Liver (tissue), 9 donors: ENCODE results near the gene GNB1L. TPM values are rescaled to one million over a fixed set of nuclear protein-coding genes. Genes with fewer than 3 reads are reported as not detected.
A peak's percentile ranks its signal among the peaks of the same experiment; 100 is the strongest.

Experiments
- DNase-seq: peaks from one replicate; pipeline ENCODE4 v3.0.0-alpha.2; 2017; ENCODE audit warnings: low spot score
- H3K27ac ChIP-seq, 2 donors: one replicate each; pipeline ENCODE4 v1.7.0; 2013; ENCODE audit warnings: inconsistent platforms in 2 of 2, low read length in 2 of 2, control low read depth in 1 of 2, low read depth in 1 of 2, mild to moderate bottlenecking in 1 of 2
- H3K27me3 ChIP-seq, 4 donors: one replicate each; pipeline versions ENCODE4 v1.6.1 to v1.7.0; 2013; ENCODE audit warnings: low read length in 3 of 4, inconsistent platforms in 1 of 4, mild to moderate bottlenecking in 1 of 4, moderate library complexity in 1 of 4; ENCODE audit not compliant: control insufficient read depth in 4 of 4, insufficient read depth in 4 of 4
- H3K36me3 ChIP-seq, 4 donors: one replicate each; pipeline versions ENCODE4 v1.6.1 to v1.7.0; 2013; ENCODE audit warnings: low read length in 3 of 4, mild to moderate bottlenecking in 3 of 4, low read depth in 1 of 4, moderate library complexity in 1 of 4; ENCODE audit not compliant: control insufficient read depth in 4 of 4, insufficient read depth in 3 of 4
- H3K4me1 ChIP-seq, 4 donors: one replicate each; pipeline versions ENCODE4 v1.6.1 to v1.7.0; 2013; ENCODE audit warnings: low read length in 3 of 4, mild to moderate bottlenecking in 3 of 4, moderate library complexity in 1 of 4; ENCODE audit not compliant: control insufficient read depth in 4 of 4, insufficient read depth in 4 of 4
- H3K4me3 ChIP-seq, 3 donors: one replicate each; pipeline versions ENCODE4 v1.6.1 to v1.7.0; 2013; ENCODE audit warnings: low read length in 3 of 3, control low read depth in 1 of 3, low read depth in 1 of 3, mild to moderate bottlenecking in 1 of 3
- H3K9ac ChIP-seq, 2 donors: one replicate each; pipeline ENCODE4 v1.7.0; 2013; ENCODE audit warnings: low read length in 2 of 2, mild to moderate bottlenecking in 2 of 2, moderate library complexity in 2 of 2, control low read depth in 1 of 2, low read depth in 1 of 2
- H3K9me3 ChIP-seq, 4 donors: one replicate each; pipeline versions ENCODE4 v1.6.1 to v1.7.0; 2013; ENCODE audit warnings: low read length in 3 of 4; ENCODE audit not compliant: control insufficient read depth in 4 of 4
- CTCF ChIP-seq: fragments of 150-350 bp; IDR thresholded peaks from 2 replicates; pipeline ENCODE4 v1.5.1; 2017; ENCODE audit warnings: improper control_type of control experiment, low read depth, low read length; ENCODE audit not compliant: missing input control
- EGR1 ChIP-seq, 2 donors: IDR thresholded peaks; 2 replicates each; pipeline ENCODE4 v1.6.1; 2016 to 2018; ENCODE audit warnings: antibody characterized with exemption in 2 of 2, low read depth in 2 of 2
- FOXA1 ChIP-seq: IDR thresholded peaks from 2 replicates; pipeline ENCODE4 v1.6.1; 2016; ENCODE audit warnings: antibody characterized with exemption
- GABPA ChIP-seq, 2 donors: IDR thresholded peaks in 1 of 2; conservative IDR thresholded peaks in 1 of 2; 2 replicates each; pipeline ENCODE4 v1.6.1; 2016; ENCODE audit warnings: antibody characterized with exemption in 2 of 2, mild to moderate bottlenecking in 1 of 2, moderate library complexity in 1 of 2
- HNF4A ChIP-seq, 2 donors: conservative IDR thresholded peaks; 2 replicates each; pipeline ENCODE4 v1.6.1; 2016; ENCODE audit warnings: antibody characterized with exemption in 2 of 2, mild to moderate bottlenecking in 2 of 2
- HNF4G ChIP-seq: IDR thresholded peaks from 2 replicates; pipeline ENCODE4 v1.6.1; 2016; ENCODE audit warnings: antibody characterized with exemption
- JUND ChIP-seq, 2 donors: IDR thresholded peaks; 2 replicates each; pipeline ENCODE4 v1.6.1; 2016; ENCODE audit warnings: antibody characterized with exemption in 2 of 2
- MAX ChIP-seq: IDR thresholded peaks from 2 replicates; pipeline ENCODE4 v1.6.1; 2016; ENCODE audit warnings: antibody characterized with exemption
- NR2F2 ChIP-seq: IDR thresholded peaks from 2 replicates; pipeline ENCODE4 v1.6.1; 2016; ENCODE audit warnings: antibody characterized with exemption
- RAD21 ChIP-seq, 2 donors: IDR thresholded peaks; 2 replicates each; pipeline ENCODE4 v1.6.1; 2016; ENCODE audit warnings: antibody characterized with exemption in 2 of 2, mild to moderate bottlenecking in 2 of 2
- RXRA ChIP-seq, 2 donors: IDR thresholded peaks; 2 replicates each; pipeline ENCODE4 v1.6.1; 2017 to 2018; ENCODE audit warnings: antibody characterized with exemption in 2 of 2, mild to moderate bottlenecking in 1 of 2
- SP1 ChIP-seq: IDR thresholded peaks from 2 replicates; pipeline ENCODE4 v1.6.1; 2018; ENCODE audit warnings: antibody characterized with exemption, mild to moderate bottlenecking
- TAF1 ChIP-seq: conservative IDR thresholded peaks from 2 replicates; pipeline ENCODE4 v1.6.1; 2016; ENCODE audit warnings: antibody characterized with exemption, mild to moderate bottlenecking
- YY1 ChIP-seq: IDR thresholded peaks from 2 replicates; pipeline ENCODE4 v1.6.1; 2016; ENCODE audit warnings: antibody characterized with exemption, mild to moderate bottlenecking
- ZBTB33 ChIP-seq: IDR thresholded peaks from 2 replicates; pipeline ENCODE4 v1.6.1; 2016; ENCODE audit warnings: antibody characterized with exemption
- WGBS: extraction: QIAGEN DNeasy Blood & Tissue Kit; methylation state at CpG from one replicate; pipeline ENCODE4 v1.1.7; 2013; 5-methylcytosine and 5-hydroxymethylcytosine counted together
- polyA plus RNA-seq, 2 donors: library from polyadenylated mRNA; stranded (reverse) in 1 of 2; unstranded in 1 of 2; fragments of 200-250 nt in 1 of 2; fragments of >200 nt in 1 of 2; fragmentation: Nextera tagmentation in 1 of 2; extraction: Ambion mirVana in 1 of 2; gene quantifications; one replicate each; pipeline versions ENCODE4 v1.2.1 to v1.2.3, GENCODE V29; 2013 to 2015
- total RNA-seq, 2 donors: library from RNA; depleted of rRNA; stranded (reverse); fragments of >200 nt; gene quantifications; one replicate each; pipeline ENCODE4 v1.2.3, GENCODE V29; 2014
- TF ChIP-seq, protein P1 (sequence below): IDR thresholded peaks from 2 replicates; pipeline ENCODE4 v1.6.1; 2016; ENCODE audit warnings: antibody characterized with exemption
- TF ChIP-seq, protein P2 (sequence below): IDR thresholded peaks from 2 replicates; pipeline ENCODE4 v1.6.1; 2016; ENCODE audit warnings: antibody characterized with exemption, mild to moderate bottlenecking
- donor health status: healthy.
- donor health status: healthy.
- donor health status: healthy.
- donor health status: healthy.
- donor health status: healthy.

The GNB1L gene
- total and polyA plus RNA-seq, 4 donors: 1.5 to 3.6 (median 1.9) TPM

GRCh38 chr22:19765477-19766239, 89.0 kb downstream of the GNB1L start:
- H3K4me1 ChIP-seq: peaks cover 3 to 35% (median 7%) of the 10 kb centered on the region in 4 donors
- no peak overlapping the region for H3K9ac ChIP-seq
- H3K4me3 ChIP-seq: peak overlapping the region in 1 of 3 donors; percentile 44
- H3K9me3 ChIP-seq: no peaks in the 10 kb centered on the region
- no peak for DNase-seq
- TF ChIP-seq CTCF (no peak), SP1 (no peak), TAF1 (no peak), HNF4A (conservative IDR thresholded peaks at IDR 0.05) (no peak), RXRA (IDR thresholded peaks at IDR 0.05) (no peak), HNF4G (no peak), EGR1 (IDR thresholded peaks at IDR 0.05; ENCODE audit: low read depth in 2 of 2) (no peak), YY1 (no peak)
- 5% methylated on average over 83 of the region's 83 CpGs for WGBS
- H3K36me3 ChIP-seq: peaks cover 0 to 1% (median 0%) of the 10 kb centered on the region in 4 donors
- no peak overlapping the region for H3K27ac ChIP-seq
- H3K27me3 ChIP-seq: peaks cover 5 to 9% (median 8%) of the 10 kb centered on the region in 4 donors

DNA sequence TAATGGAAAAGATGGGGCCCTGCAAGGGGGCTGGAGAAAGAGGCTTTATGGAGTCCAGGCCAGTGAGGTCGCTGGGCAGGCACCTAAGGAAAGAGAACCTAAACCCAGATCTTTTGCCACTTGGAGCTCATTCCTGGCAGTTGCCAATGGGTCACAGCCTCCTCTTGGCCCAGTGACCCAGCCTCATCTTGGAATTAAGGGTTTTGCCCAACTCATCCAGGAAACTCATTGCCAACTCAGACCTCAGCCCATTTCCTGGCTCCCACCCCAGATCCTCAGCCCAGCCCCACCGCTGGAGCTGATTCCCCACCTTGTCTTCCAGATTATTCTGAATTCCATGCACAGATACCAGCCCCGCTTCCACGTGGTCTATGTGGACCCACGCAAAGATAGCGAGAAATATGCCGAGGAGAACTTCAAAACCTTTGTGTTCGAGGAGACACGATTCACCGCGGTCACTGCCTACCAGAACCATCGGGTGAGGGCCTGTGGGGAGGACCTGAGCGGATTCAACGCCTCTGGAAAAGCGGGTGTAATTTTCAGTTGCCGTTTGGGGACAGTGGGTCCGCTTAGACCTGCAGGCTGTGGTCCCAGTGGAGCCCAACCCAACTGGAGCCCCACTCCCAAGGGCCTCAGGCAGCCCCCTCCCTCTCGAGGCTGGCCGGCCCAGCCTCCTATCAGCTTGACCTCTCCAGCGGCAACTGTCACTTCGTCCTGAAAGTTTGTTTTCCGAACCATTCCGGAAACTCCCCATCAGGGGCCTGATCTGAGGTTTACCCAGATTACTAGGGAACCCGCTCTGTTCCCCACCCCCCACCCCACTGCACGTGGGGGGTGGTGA, 89.8 kb downstream of the GNB1L start:
- 49% methylated on average over 25 of the region's 25 CpGs for WGBS
- H3K4me1 ChIP-seq: peaks cover 5 to 39% (median 8%) of the 10 kb centered on the region in 4 donors
- H3K9ac ChIP-seq: no peak overlapping the region
- no peak overlapping the region for H3K4me3 ChIP-seq
- H3K27ac ChIP-seq: no peak overlapping the region
- peaks cover 6 to 8% (median 8%) of the 10 kb centered on the region in 4 donors for H3K27me3 ChIP-seq
- TF ChIP-seq GABPA (IDR thresholded peaks at IDR 0.05 in 1 of 2, conservative IDR thresholded peaks at IDR 0.05 in 1 of 2): no peak
- no peak for TF ChIP-seq HNF4G
- TF ChIP-seq, protein P1, sequence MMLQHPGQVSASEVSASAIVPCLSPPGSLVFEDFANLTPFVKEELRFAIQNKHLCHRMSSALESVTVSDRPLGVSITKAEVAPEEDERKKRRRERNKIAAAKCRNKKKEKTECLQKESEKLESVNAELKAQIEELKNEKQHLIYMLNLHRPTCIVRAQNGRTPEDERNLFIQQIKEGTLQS: no peak
- no peak for TF ChIP-seq NR2F2
- no peak for TF ChIP-seq CTCF
- no peak for TF ChIP-seq TAF1
- no peak for TF ChIP-seq RXRA (IDR thresholded peaks at IDR 0.05)
- no peak for TF ChIP-seq FOXA1
- TF ChIP-seq YY1: no peak
- TF ChIP-seq RAD21 (IDR thresholded peaks at IDR 0.05): no peak
- no peak for TF ChIP-seq MAX
- TF ChIP-seq, protein P2, sequence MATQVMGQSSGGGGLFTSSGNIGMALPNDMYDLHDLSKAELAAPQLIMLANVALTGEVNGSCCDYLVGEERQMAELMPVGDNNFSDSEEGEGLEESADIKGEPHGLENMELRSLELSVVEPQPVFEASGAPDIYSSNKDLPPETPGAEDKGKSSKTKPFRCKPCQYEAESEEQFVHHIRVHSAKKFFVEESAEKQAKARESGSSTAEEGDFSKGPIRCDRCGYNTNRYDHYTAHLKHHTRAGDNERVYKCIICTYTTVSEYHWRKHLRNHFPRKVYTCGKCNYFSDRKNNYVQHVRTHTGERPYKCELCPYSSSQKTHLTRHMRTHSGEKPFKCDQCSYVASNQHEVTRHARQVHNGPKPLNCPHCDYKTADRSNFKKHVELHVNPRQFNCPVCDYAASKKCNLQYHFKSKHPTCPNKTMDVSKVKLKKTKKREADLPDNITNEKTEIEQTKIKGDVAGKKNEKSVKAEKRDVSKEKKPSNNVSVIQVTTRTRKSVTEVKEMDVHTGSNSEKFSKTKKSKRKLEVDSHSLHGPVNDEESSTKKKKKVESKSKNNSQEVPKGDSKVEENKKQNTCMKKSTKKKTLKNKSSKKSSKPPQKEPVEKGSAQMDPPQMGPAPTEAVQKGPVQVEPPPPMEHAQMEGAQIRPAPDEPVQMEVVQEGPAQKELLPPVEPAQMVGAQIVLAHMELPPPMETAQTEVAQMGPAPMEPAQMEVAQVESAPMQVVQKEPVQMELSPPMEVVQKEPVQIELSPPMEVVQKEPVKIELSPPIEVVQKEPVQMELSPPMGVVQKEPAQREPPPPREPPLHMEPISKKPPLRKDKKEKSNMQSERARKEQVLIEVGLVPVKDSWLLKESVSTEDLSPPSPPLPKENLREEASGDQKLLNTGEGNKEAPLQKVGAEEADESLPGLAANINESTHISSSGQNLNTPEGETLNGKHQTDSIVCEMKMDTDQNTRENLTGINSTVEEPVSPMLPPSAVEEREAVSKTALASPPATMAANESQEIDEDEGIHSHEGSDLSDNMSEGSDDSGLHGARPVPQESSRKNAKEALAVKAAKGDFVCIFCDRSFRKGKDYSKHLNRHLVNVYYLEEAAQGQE: no peak
- TF ChIP-seq EGR1 (IDR thresholded peaks at IDR 0.05; ENCODE audit: low read depth in 2 of 2): no peak
- TF ChIP-seq ZBTB33: no peak
- TF ChIP-seq JUND (IDR thresholded peaks at IDR 0.05): no peak
- DNase-seq: no peak
- no peaks in the 10 kb centered on the region for H3K9me3 ChIP-seq
- H3K36me3 ChIP-seq: peaks cover 0 to 1% (median 0%) of the 10 kb centered on the region in 4 donors
